ENCODE data around the gene LHX4.

The LHX4 gene

GRCh38 chr1:180227861-180228647 lies 2.0 kb upstream of the LHX4 start:
- no peak for DNase-seq (ENCODE audit: low read depth in 3 of 3)

- no peak for DNase-seq (ENCODE audit: low read depth in 3 of 3)
Measured at GRCh38 chr1:180228648-180229482, 1.2 kb upstream of the LHX4 start.

GRCh38 chr1:180230416-180230790 lies 339 bp downstream of the LHX4 start:
- DNase-seq (ENCODE audit: low read depth in 3 of 3): no peak

GRCh38 chr1:180230791-180231505 lies 884 bp downstream of the LHX4 start:
- no peak for DNase-seq (ENCODE audit: low read depth in 3 of 3)

- DNase-seq (ENCODE audit: low read depth in 3 of 3): no peak
Measured at GRCh38 chr1:180231506-180231921, 1.4 kb downstream of the LHX4 start.

GRCh38 chr1:180231936-180232335 lies 1.9 kb downstream of the LHX4 start:
- DNase-seq (ENCODE audit: low read depth in 3 of 3): no peak

- DNase-seq (ENCODE audit: low read depth in 3 of 3): no peak
Measured at GRCh38 chr1:180232521-180233043, 2.5 kb downstream of the LHX4 start.

- DNase-seq (ENCODE audit: low read depth in 3 of 3): no peak
Measured at GRCh38 chr1:180233191-180234011, 3.3 kb downstream of the LHX4 start.

- DNase-seq (ENCODE audit: low read depth in 3 of 3): no peak
Measured at GRCh38 chr1:180234369-180235076, 4.5 kb downstream of the LHX4 start.

- DNase-seq (ENCODE audit: low read depth in 3 of 3): no peak
Measured at GRCh38 chr1:180235077-180235501, 5.0 kb downstream of the LHX4 start.

GRCh38 chr1:180235502-180236239 lies 5.6 kb downstream of the LHX4 start:
- DNase-seq (ENCODE audit: low read depth in 3 of 3): no peak

GRCh38 chr1:180236698-180237509 lies 6.8 kb downstream of the LHX4 start:
- no peak for DNase-seq (ENCODE audit: low read depth in 3 of 3)

GRCh38 chr1:180237869-180238476 lies 7.9 kb downstream of the LHX4 start:
- no peak for DNase-seq (ENCODE audit: low read depth in 3 of 3)

GRCh38 chr1:180238675-180239074 lies 8.6 kb downstream of the LHX4 start:
- no peak for DNase-seq (ENCODE audit: low read depth in 3 of 3)

GRCh38 chr1:180239145-180240096 lies 9.4 kb downstream of the LHX4 start:
- DNase-seq (ENCODE audit: low read depth in 3 of 3): no peak

GRCh38 chr1:180241716-180242544 lies 11.9 kb downstream of the LHX4 start:
- no peak for DNase-seq (ENCODE audit: low read depth in 3 of 3)

Data from stimulated activated CD4-positive, alpha-beta T cell treated with anti-CD3 and anti-CD28 coated beads, TNF-alpha, amount 100 ng/mL, for 4 hours (primary cell).